ENCODE data around the gene FEM1B.

DNA sequence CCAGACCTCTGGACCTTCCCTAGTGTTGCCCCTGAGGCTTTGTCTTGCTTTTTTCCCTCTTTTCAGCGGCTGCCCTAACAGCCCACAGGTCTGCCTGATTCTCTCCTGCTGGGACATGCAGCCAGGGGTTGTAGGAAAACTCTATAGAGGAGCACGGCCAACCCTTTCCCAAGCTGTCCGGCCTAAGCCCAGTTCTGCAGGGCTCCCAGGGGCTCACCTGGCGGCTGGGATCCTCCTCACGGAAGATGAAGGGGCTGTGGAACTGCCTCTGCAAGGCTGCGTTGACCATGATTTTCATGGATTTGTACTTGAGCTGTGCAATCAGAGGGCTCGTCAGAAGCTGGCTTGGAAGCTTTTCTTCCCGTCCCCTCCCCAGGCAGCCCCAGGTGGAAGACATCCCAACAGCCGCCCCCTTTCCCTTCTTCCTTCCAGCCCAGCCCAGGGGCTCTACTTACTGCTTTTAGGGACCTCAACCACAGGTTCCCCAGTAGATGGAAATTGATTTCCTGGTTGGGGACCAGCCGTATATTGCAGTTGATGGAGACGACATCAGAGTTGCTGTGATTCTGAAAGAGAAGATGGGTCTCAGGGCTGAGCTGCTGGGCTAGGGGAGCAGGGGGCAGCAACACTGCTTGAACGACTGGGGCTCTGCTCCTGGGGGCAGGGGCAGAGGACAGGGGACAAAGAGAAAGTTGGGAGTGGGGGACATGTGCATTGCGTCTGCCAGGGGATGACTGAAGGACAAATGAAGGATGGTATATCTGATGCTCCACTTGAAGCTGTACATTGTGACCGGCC is 29.8 kb downstream of the FEM1B start:
- TF ChIP-seq, protein P1, sequence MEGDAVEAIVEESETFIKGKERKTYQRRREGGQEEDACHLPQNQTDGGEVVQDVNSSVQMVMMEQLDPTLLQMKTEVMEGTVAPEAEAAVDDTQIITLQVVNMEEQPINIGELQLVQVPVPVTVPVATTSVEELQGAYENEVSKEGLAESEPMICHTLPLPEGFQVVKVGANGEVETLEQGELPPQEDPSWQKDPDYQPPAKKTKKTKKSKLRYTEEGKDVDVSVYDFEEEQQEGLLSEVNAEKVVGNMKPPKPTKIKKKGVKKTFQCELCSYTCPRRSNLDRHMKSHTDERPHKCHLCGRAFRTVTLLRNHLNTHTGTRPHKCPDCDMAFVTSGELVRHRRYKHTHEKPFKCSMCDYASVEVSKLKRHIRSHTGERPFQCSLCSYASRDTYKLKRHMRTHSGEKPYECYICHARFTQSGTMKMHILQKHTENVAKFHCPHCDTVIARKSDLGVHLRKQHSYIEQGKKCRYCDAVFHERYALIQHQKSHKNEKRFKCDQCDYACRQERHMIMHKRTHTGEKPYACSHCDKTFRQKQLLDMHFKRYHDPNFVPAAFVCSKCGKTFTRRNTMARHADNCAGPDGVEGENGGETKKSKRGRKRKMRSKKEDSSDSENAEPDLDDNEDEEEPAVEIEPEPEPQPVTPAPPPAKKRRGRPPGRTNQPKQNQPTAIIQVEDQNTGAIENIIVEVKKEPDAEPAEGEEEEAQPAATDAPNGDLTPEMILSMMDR (IDR thresholded peaks at IDR 0.05): no peak
- TF ChIP-seq JUN (IDR thresholded peaks at IDR 0.05): no peak
- TF ChIP-seq FOSL2 (IDR thresholded peaks at IDR 0.05): no peak
- no peak for TF ChIP-seq FOSL2 (CRISPR knock-in tag; IDR thresholded peaks at IDR 0.05)
- no peak for TF ChIP-seq POLR2A (IDR thresholded peaks at IDR 0.05; ENCODE audit: low read length)
- TF ChIP-seq, protein P2, sequence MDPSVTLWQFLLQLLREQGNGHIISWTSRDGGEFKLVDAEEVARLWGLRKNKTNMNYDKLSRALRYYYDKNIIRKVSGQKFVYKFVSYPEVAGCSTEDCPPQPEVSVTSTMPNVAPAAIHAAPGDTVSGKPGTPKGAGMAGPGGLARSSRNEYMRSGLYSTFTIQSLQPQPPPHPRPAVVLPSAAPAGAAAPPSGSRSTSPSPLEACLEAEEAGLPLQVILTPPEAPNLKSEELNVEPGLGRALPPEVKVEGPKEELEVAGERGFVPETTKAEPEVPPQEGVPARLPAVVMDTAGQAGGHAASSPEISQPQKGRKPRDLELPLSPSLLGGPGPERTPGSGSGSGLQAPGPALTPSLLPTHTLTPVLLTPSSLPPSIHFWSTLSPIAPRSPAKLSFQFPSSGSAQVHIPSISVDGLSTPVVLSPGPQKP (IDR thresholded peaks at IDR 0.05; ENCODE audit: low read depth, low read length): no peak
- TF ChIP-seq PHF8 (IDR thresholded peaks at IDR 0.05; ENCODE audit: borderline replicate concordance, low read depth): no peak
- TF ChIP-seq CEBPB (IDR thresholded peaks at IDR 0.05): no peak
- TF ChIP-seq, protein P3, sequence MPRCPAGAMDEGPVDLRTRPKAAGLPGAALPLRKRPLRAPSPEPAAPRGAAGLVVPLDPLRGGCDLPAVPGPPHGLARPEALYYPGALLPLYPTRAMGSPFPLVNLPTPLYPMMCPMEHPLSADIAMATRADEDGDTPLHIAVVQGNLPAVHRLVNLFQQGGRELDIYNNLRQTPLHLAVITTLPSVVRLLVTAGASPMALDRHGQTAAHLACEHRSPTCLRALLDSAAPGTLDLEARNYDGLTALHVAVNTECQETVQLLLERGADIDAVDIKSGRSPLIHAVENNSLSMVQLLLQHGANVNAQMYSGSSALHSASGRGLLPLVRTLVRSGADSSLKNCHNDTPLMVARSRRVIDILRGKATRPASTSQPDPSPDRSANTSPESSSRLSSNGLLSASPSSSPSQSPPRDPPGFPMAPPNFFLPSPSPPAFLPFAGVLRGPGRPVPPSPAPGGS (IDR thresholded peaks at IDR 0.05): no peak
- no peak for TF ChIP-seq KDM1A (IDR thresholded peaks at IDR 0.05; ENCODE audit: low read depth)
- TF ChIP-seq ZSCAN20 (CRISPR knock-in tag; IDR thresholded peaks at IDR 0.05): no peak
- TF ChIP-seq MAZ (IDR thresholded peaks at IDR 0.05; ENCODE audit: borderline replicate concordance, low read depth, low read length): no peak
- TF ChIP-seq, protein P4, sequence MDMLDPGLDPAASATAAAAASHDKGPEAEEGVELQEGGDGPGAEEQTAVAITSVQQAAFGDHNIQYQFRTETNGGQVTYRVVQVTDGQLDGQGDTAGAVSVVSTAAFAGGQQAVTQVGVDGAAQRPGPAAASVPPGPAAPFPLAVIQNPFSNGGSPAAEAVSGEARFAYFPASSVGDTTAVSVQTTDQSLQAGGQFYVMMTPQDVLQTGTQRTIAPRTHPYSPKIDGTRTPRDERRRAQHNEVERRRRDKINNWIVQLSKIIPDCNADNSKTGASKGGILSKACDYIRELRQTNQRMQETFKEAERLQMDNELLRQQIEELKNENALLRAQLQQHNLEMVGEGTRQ (IDR thresholded peaks at IDR 0.05): no peak
